ENCODE measurements around the gene RUNDC3A. TPM values are rescaled to one million over a fixed set of nuclear protein-coding genes. Genes with fewer than 3 reads are reported as not detected.

The RUNDC3A gene
- total RNA-seq, 4 donors from 2014 or later, result 0.42 to 2.8 (median 1.7) TPM

- peaks cover 21 to 38% (median 35%) of the 10 kb centered on the region in 4 donors for H3K4me1 ChIP-seq
- no peak overlapping the region for H3K27ac ChIP-seq (replicated peaks in 1 of 4)
- peaks cover 1 to 17% (median 12%) of the 10 kb centered on the region in 4 donors for H3K27me3 ChIP-seq
- no peak for TF ChIP-seq CTCF (IDR thresholded peaks at IDR 0.05)
- TF ChIP-seq POLR2A (IDR thresholded peaks at IDR 0.05; ENCODE audit: low read depth), result no peak
- no peak for TF ChIP-seq EP300 (IDR thresholded peaks at IDR 0.05)
- no peak for TF ChIP-seq POLR2AphosphoS5 (IDR thresholded peaks at IDR 0.05)
- no peaks in the 10 kb centered on the region for H3K9me3 ChIP-seq
- 88% methylated on average over 12 of the region's 21 CpGs for WGBS
- no peak overlapping the region for H3K4me3 ChIP-seq
- intact Hi-C loops (cut with DNase I), result no loop called here
- H3K36me3 ChIP-seq, result peaks cover 24 to 39% (median 37%) of the 10 kb centered on the region in 4 donors
- no peak for DNase-seq (ENCODE audit: extremely low spot score)
Measured at GRCh38 chr17:44321246-44322120, 13.1 kb downstream of the RUNDC3A start.

GRCh38 chr17:44322236-44322895 lies 14.0 kb downstream of the RUNDC3A start:
- Histone ChIP-seq H3K9me3 (no peaks in the 10 kb centered on the region), H3K36me3 (peaks cover 24 to 39% (median 37%) of the 10 kb centered on the region in 4 donors), H3K4me1 (peaks cover 26 to 42% (median 40%) of the 10 kb centered on the region in 4 donors), H3K4me3 (no peak overlapping the region), H3K27ac (replicated peaks in 1 of 4) (no peak overlapping the region), H3K27me3 (peaks cover 0 to 8% (median 3%) of the 10 kb centered on the region in 4 donors)
- intact Hi-C loops (cut with DNase I), result no loop called here
- no peak for DNase-seq (ENCODE audit: extremely low spot score)
- TF ChIP-seq CTCF (IDR thresholded peaks at IDR 0.05), result no peak
- 91% methylated on average over 11 of the region's 11 CpGs for WGBS

- no peak for DNase-seq (ENCODE audit: extremely low spot score)
- intact Hi-C loops (cut with DNase I), result loop anchor here (2.0 kb wide), 1 partner anchor 105 kb away; the partner anchor contains the start of gene UBTF
Measured at GRCh38 chr17:44323359-44324091, 15.1 kb downstream of the RUNDC3A start.

More at GRCh38 chr17:44323359-44324091, 15.1 kb downstream of the RUNDC3A start:
- TF ChIP-seq POLR2A (IDR thresholded peaks at IDR 0.05; ENCODE audit: low read depth), result no peak
- TF ChIP-seq POLR2AphosphoS5 (IDR thresholded peaks at IDR 0.05), result no peak
- no peak for TF ChIP-seq CTCF (IDR thresholded peaks at IDR 0.05)
- no peak for TF ChIP-seq EP300 (IDR thresholded peaks at IDR 0.05)
- H3K27ac ChIP-seq (replicated peaks in 1 of 4), result peak overlapping the region in 2 of 4 donors; percentile 93 to 96
- no peaks in the 10 kb centered on the region for H3K9me3 ChIP-seq
- WGBS, result 64% methylated on average over 20 of the region's 27 CpGs
- H3K4me1 ChIP-seq, result peaks cover 27 to 42% (median 41%) of the 10 kb centered on the region in 4 donors
- H3K4me3 ChIP-seq, result peak overlapping the region; percentile 80 to 100 (median 98)
- peaks cover 24 to 39% (median 37%) of the 10 kb centered on the region in 4 donors for H3K36me3 ChIP-seq
- no peaks in the 10 kb centered on the region for H3K27me3 ChIP-seq
